Measurements from ENCODE around the gene SQSTM1. TPM values are rescaled to one million over a fixed set of nuclear protein-coding genes. Genes with fewer than 3 reads are reported as not detected.
A peak's percentile ranks its signal among the peaks of the same experiment; 100 is the strongest.

SQSTM1 gene
- total and polyA plus RNA-seq, 2 donors (not counting 1 experiment from before 2014, with no cell fraction given): 72.2 to 400 TPM

DNA sequence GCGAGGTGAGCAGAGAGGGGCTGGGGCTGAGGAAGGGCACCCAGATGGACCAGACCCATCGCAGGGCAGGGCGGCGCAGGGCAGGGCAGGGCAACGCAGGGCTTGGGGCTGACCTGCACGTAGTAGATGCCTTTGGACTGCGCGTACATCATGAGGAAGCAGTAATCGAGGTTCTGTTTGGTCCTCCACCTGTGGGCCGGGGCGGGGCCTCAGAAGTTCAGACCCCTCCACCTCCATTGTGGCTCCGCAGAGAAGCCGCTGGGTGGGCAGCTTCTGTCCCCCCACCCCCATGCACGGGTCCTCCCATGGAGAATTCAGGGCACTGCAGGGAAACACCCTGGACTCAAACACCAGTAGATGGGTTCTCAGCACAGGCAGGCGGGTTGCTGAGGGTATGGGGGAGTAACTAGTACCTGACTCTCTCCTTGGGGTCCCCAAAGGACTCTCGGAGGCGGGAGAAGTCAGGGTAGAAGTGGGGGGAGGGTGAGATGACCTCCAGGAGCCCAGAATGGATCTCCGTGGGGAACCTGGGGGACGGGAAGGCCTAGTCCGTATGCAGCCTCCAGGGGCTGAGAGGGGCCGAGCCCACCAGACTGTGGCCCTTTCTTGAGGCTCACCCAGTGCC, 20.5 kb upstream of the SQSTM1 start:
- intact Hi-C loops (cut with micrococcal nuclease): loop anchor here (5.0 kb wide), 2 partner anchors 37 to 272 kb away; partner anchors contain the start of gene RNF130
- peaks cover 35 to 44% of the 10 kb centered on the region in 2 donors for H3K4me1 ChIP-seq (ENCODE audit: control insufficient read depth in 2 of 2, insufficient read depth in 2 of 2, low read length in 2 of 2)

DNA sequence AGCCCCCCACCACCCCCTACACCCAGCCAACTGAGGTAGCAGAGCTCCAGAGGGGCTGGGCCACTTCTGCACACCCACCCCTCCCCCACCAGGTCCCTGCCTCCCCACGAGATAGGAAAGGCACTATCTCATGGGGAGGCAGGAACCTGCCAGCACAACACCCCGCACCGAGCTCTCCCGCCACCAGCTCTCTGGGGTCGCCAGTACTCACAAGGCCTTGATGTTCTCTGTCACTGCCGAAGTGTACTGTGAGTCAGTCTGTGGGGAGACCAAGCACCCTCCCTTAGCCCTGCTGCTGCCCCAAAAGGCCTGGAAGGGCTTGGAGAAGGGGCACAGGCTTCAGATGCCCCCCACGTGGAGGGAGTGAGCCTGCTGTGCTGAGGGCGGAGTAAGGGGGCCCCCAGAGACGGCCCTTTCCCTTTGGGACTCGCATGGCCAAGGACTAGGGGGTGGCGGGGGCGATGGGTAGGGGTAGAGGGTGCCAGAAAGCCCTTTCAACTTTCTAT, 20.0 kb upstream of the SQSTM1 start:
- H3K4me1 ChIP-seq (ENCODE audit: control insufficient read depth in 2 of 2, insufficient read depth in 2 of 2, low read length in 2 of 2): peaks cover 35 to 45% of the 10 kb centered on the region in 2 donors

More for the DNA sequence above, 20.5 kb upstream of the SQSTM1 start:
- H3K27me3 Mint-ChIP-seq: no peaks in the 10 kb centered on the region
- Histone ChIP-seq H3K36me3 (replicated peaks in 1 of 2; ENCODE audit: control extremely low read depth in 1 of 2, control insufficient read depth in 1 of 2, extremely low read depth in 1 of 2, insufficient read depth in 2 of 2, low read length in 1 of 2) (peaks cover 0 to 31% of the 10 kb centered on the region in 2 experiments), H3K27ac (ENCODE audit: low read length in 2 of 2) (no peak overlapping the region), H2AFZ (ENCODE audit: insufficient read depth, low read depth, low read length, poor library complexity, severe bottlenecking) (no peak overlapping the region), H3K4me3 (ENCODE audit: control extremely low read depth in 1 of 5, extremely low read depth in 1 of 5, insufficient read depth in 1 of 5, low read depth in 2 of 5, low read length in 4 of 5) (no peak overlapping the region), H3K9me3 (ENCODE audit: control extremely low read depth in 1 of 3, control insufficient read depth in 2 of 3, insufficient read depth in 1 of 3, low read length in 2 of 3) (no peaks in the 10 kb centered on the region), H4K20me1 (ENCODE audit: control insufficient read depth, insufficient read depth, low read length, poor library complexity, severe bottlenecking) (peaks cover 57% of the 10 kb centered on the region), H3K4me2 (replicated peaks; ENCODE audit: low read depth, low read length, poor library complexity, severe bottlenecking) (no peak overlapping the region), H3K79me2 (ENCODE audit: control insufficient read depth, insufficient read depth, low read length) (peaks cover 30% of the 10 kb centered on the region), H3K9ac (ENCODE audit: low read length) (no peak overlapping the region), H3K27me3 (replicated peaks in 1 of 4; ENCODE audit: control extremely low read depth in 1 of 4, control insufficient read depth in 3 of 4, insufficient read depth in 4 of 4, low read length in 3 of 4) (no peaks in the 10 kb centered on the region)
- no peak overlapping the region for H3K4me3 Mint-ChIP-seq
- DNase-seq (peak; percentile 15), ATAC-seq (ENCODE audit: low read depth) (no peak)
- H3K9me3 Mint-ChIP-seq (ENCODE audit: insufficient read depth): no peaks in the 10 kb centered on the region
- peaks cover 34% of the 10 kb centered on the region for H3K4me1 Mint-ChIP-seq
- POLR2A ChIA-PET: no interaction called here
- CTCF ChIA-PET: interaction anchor here (0.7 to 2.5 kb wide), 3 partner anchors 36 to 529 kb away, joined by 3 to 13 read pairs (median 7); no protein-coding TSS in a partner anchor
- WGBS (ENCODE audit: insufficient coverage): 94% methylated on average over 21 of the region's 21 CpGs
- TF ChIP-seq EZH2 (IDR thresholded peaks at IDR 0.05; ENCODE audit: borderline replicate concordance, insufficient read depth, low read depth, low read length, poor library complexity, severe bottlenecking): no peak
- TF ChIP-seq, protein P1, sequence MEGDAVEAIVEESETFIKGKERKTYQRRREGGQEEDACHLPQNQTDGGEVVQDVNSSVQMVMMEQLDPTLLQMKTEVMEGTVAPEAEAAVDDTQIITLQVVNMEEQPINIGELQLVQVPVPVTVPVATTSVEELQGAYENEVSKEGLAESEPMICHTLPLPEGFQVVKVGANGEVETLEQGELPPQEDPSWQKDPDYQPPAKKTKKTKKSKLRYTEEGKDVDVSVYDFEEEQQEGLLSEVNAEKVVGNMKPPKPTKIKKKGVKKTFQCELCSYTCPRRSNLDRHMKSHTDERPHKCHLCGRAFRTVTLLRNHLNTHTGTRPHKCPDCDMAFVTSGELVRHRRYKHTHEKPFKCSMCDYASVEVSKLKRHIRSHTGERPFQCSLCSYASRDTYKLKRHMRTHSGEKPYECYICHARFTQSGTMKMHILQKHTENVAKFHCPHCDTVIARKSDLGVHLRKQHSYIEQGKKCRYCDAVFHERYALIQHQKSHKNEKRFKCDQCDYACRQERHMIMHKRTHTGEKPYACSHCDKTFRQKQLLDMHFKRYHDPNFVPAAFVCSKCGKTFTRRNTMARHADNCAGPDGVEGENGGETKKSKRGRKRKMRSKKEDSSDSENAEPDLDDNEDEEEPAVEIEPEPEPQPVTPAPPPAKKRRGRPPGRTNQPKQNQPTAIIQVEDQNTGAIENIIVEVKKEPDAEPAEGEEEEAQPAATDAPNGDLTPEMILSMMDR (IDR thresholded peaks at IDR 0.05): no peak
- no peak overlapping the region for H3K27ac Mint-ChIP-seq

More for the DNA sequence above, 20.0 kb upstream of the SQSTM1 start:
- no peaks in the 10 kb centered on the region for H3K27me3 ChIP-seq (replicated peaks in 1 of 4; ENCODE audit: control extremely low read depth in 1 of 4, control insufficient read depth in 3 of 4, insufficient read depth in 4 of 4, low read length in 3 of 4)
- WGBS (ENCODE audit: insufficient coverage): 88% methylated on average over 9 of the region's 12 CpGs
- H2AFZ ChIP-seq (ENCODE audit: insufficient read depth, low read depth, low read length, poor library complexity, severe bottlenecking): no peak overlapping the region
- ATAC-seq (ENCODE audit: low read depth) (no peak), DNase-seq (no peak)
- peaks cover 62% of the 10 kb centered on the region for H4K20me1 ChIP-seq (ENCODE audit: control insufficient read depth, insufficient read depth, low read length, poor library complexity, severe bottlenecking)
- no peaks in the 10 kb centered on the region for H3K9me3 Mint-ChIP-seq (ENCODE audit: insufficient read depth)
- H3K4me1 Mint-ChIP-seq: peaks cover 36% of the 10 kb centered on the region
- peaks cover 0 to 31% of the 10 kb centered on the region in 2 experiments for H3K36me3 ChIP-seq (replicated peaks in 1 of 2; ENCODE audit: control extremely low read depth in 1 of 2, control insufficient read depth in 1 of 2, extremely low read depth in 1 of 2, insufficient read depth in 2 of 2, low read length in 1 of 2)
- H3K4me2 ChIP-seq (replicated peaks; ENCODE audit: low read depth, low read length, poor library complexity, severe bottlenecking): no peak overlapping the region
- POLR2A ChIA-PET: no interaction called here
- H3K9ac ChIP-seq (ENCODE audit: low read length): no peak overlapping the region
- H3K79me2 ChIP-seq (ENCODE audit: control insufficient read depth, insufficient read depth, low read length): peaks cover 36% of the 10 kb centered on the region
- no peak for TF ChIP-seq EZH2 (IDR thresholded peaks at IDR 0.05; ENCODE audit: borderline replicate concordance, insufficient read depth, low read depth, low read length, poor library complexity, severe bottlenecking)
- TF ChIP-seq, protein P1 (IDR thresholded peaks at IDR 0.05): no peak
- no peak overlapping the region for H3K27ac Mint-ChIP-seq
- no peak overlapping the region for H3K4me3 ChIP-seq (ENCODE audit: control extremely low read depth in 1 of 5, extremely low read depth in 1 of 5, insufficient read depth in 1 of 5, low read depth in 2 of 5, low read length in 4 of 5)
- CTCF ChIA-PET: interaction anchor here (1.4 to 2.5 kb wide), 5 partner anchors 15 to 175 kb away, joined by 6 to 35 read pairs (median 8); partner anchors contain the start of gene TBC1D9B
- intact Hi-C loops (cut with micrococcal nuclease): loop anchor here (5.0 kb wide), 2 partner anchors 37 to 272 kb away; partner anchors contain the start of gene RNF130
- H3K27ac ChIP-seq (ENCODE audit: low read length in 2 of 2): no peak overlapping the region
- H3K27me3 Mint-ChIP-seq: no peaks in the 10 kb centered on the region
- no peak overlapping the region for H3K4me3 Mint-ChIP-seq
- no peaks in the 10 kb centered on the region for H3K9me3 ChIP-seq (ENCODE audit: control extremely low read depth in 1 of 3, control insufficient read depth in 2 of 3, insufficient read depth in 1 of 3, low read length in 2 of 3)

All from B cell (primary cell).